IMR-90 (cell line): ENCODE results near the gene DUOX1. TPM values are rescaled to one million over a fixed set of nuclear protein-coding genes. Genes with fewer than 3 reads are reported as not detected.

ENCODE experiments used
- ATAC-seq: fragments of 200-7000 bp; cut with Tn5 transposase; 2 replicates; pipeline ENCODE4 v1.9.1; 2020; ENCODE audit warnings: low read depth, mild to moderate bottlenecking, moderate library complexity
- BruUV-seq: library from RNA; stranded (reverse); fragments of 400-500 nt; replicated peaks from 2 replicates; lab custom pipeline; 2021; lab: Mats Ljungman, UMichigan
- CTCF ChIA-PET: fragments of 300-600 bp; formaldehyde crosslinking; extraction: SDS; loops from one replicate; lab custom pipeline; 2021; ENCODE audit warnings: antibody characterized with exemption; lab: Yijun Ruan, JAX
- POLR2A ChIA-PET: fragments of 300-600 bp; sonication (Branson Sonifier 250); formaldehyde crosslinking; loops from one replicate; lab custom pipeline; 2022; ENCODE audit warnings: antibody characterized with exemption; ENCODE audit not compliant: unreplicated experiment; lab: Charles Lee
- DNase-seq: peaks from one replicate; pipeline ENCODE4 v3.0.0; 2013
- H2AFZ ChIP-seq: replicated peaks from 2 replicates; pipeline ENCODE3; 2013; ENCODE audit warnings: low read length, mild to moderate bottlenecking; ENCODE audit not compliant: poor library complexity
- H2AK5ac ChIP-seq: 2 replicates; pipeline ENCODE4 v1.6.1; 2013; ENCODE audit warnings: low read depth, low read length, inconsistent platforms
- H2AK9ac ChIP-seq: replicated peaks from 2 replicates; pipeline ENCODE3; 2013; ENCODE audit warnings: mild to moderate bottlenecking, low read depth, low read length, moderate library complexity; ENCODE audit not compliant: poor library complexity
- H2BK120ac ChIP-seq: 2 replicates; pipeline ENCODE4 v1.6.1; 2013; ENCODE audit warnings: low read depth, low read length, inconsistent platforms
- H2BK15ac ChIP-seq: 3 replicates; pipeline ENCODE4 v1.6.1; 2013; ENCODE audit warnings: low read depth, low read length, inconsistent platforms
- H2BK20ac ChIP-seq: 2 replicates; pipeline ENCODE4 v1.6.1; 2013; ENCODE audit warnings: low read depth, mild to moderate bottlenecking, inconsistent platforms, low read length, moderate library complexity
- H2BK5ac ChIP-seq: 2 replicates; pipeline ENCODE4 v1.6.1; 2013; ENCODE audit warnings: mild to moderate bottlenecking, low read depth, low read length, inconsistent platforms; ENCODE audit not compliant: poor library complexity, severe bottlenecking
- H3K14ac ChIP-seq: replicated peaks from 2 replicates; pipeline ENCODE4 v1.6.1; 2013; ENCODE audit warnings: low read depth, low read length, inconsistent platforms
- H3K18ac ChIP-seq: 2 replicates; pipeline ENCODE4 v1.6.1; 2013; ENCODE audit warnings: low read depth, low read length, control low read depth
- H3K23ac ChIP-seq: 2 replicates; pipeline ENCODE4 v1.6.1; 2013; ENCODE audit warnings: low read depth, low read length, inconsistent platforms
- H3K27ac ChIP-seq: 2 replicates; pipeline ENCODE4 v1.5.1; 2013; ENCODE audit warnings: mild to moderate bottlenecking, control low read depth, low read length; ENCODE audit not compliant: insufficient read depth
- H3K27me3 ChIP-seq: 2 replicates; pipeline ENCODE4 v1.6.1; 2013; ENCODE audit warnings: low read length; ENCODE audit not compliant: control insufficient read depth, insufficient read depth
- H3K36me3 ChIP-seq: 2 replicates; pipeline ENCODE4 v1.6.1; 2013; ENCODE audit warnings: low read length, mixed read lengths; ENCODE audit not compliant: control insufficient read depth, insufficient read depth
- H3K4ac ChIP-seq: 2 replicates; pipeline ENCODE4 v1.6.1; 2013; ENCODE audit warnings: low read depth, low read length, inconsistent platforms
- H3K4me1 ChIP-seq: 2 replicates; pipeline ENCODE4 v1.6.1; 2013; ENCODE audit warnings: low read length, mixed read lengths; ENCODE audit not compliant: control insufficient read depth, insufficient read depth
- H3K4me2 ChIP-seq: 2 replicates; pipeline ENCODE4 v1.6.1; 2013; ENCODE audit warnings: low read depth, mild to moderate bottlenecking, control low read depth, low read length, moderate library complexity
- H3K4me3 ChIP-seq: 2 replicates; pipeline ENCODE4 v1.5.1; 2013; ENCODE audit warnings: low read depth, mild to moderate bottlenecking, control low read depth, low read length, moderate library complexity; ENCODE audit not compliant: insufficient read depth
- H3K56ac ChIP-seq: 2 replicates; pipeline ENCODE4 v1.6.1; 2013; ENCODE audit warnings: low read length, inconsistent platforms; ENCODE audit not compliant: insufficient read depth; ENCODE audit errors: extremely low read depth
- H3K79me1 ChIP-seq, 2 experiments: 2 replicates each; pipeline ENCODE4 v1.6.1; 2013; ENCODE audit warnings: low read length in 2 of 2, inconsistent platforms in 1 of 2, low read depth in 1 of 2
- H3K9ac ChIP-seq: 2 replicates; pipeline ENCODE4 v1.6.1; 2013; ENCODE audit warnings: low read depth, low read length, control low read depth
- H3K9me1 ChIP-seq: 2 replicates; pipeline ENCODE4 v1.6.1; 2013; ENCODE audit warnings: low read length, inconsistent platforms; ENCODE audit not compliant: insufficient read depth
- H3K9me3 ChIP-seq: 2 replicates; pipeline ENCODE4 v1.6.1; 2013; ENCODE audit warnings: low read length; ENCODE audit not compliant: control insufficient read depth, insufficient read depth
- H4K20me1 ChIP-seq: 2 replicates; pipeline ENCODE4 v1.6.1; 2013; ENCODE audit warnings: low read length, inconsistent platforms; ENCODE audit not compliant: insufficient read depth
- H4K5ac ChIP-seq: 2 replicates; pipeline ENCODE4 v1.6.1; 2013; ENCODE audit warnings: mild to moderate bottlenecking, low read depth, low read length, control low read depth
- H4K8ac ChIP-seq, 2 experiments: 2 replicates each; pipeline ENCODE4 v1.6.1; 2013; ENCODE audit warnings: low read depth in 2 of 2, low read length in 2 of 2, control low read depth in 1 of 2, inconsistent platforms in 1 of 2
- H4K91ac ChIP-seq: 2 replicates; pipeline ENCODE4 v1.6.1; 2013; ENCODE audit warnings: low read depth, low read length, inconsistent platforms; ENCODE audit not compliant: insufficient read depth
- CEBPB ChIP-seq: IDR thresholded peaks from 2 replicates; pipeline ENCODE4 v1.6.1; 2012; ENCODE audit warnings: low read depth, low read length, improper control_type of control experiment
- ELK1 ChIP-seq: fragments of 150-350 bp; IDR thresholded peaks from 2 replicates; pipeline ENCODE4 v1.6.1; 2016; ENCODE audit warnings: low read depth, mild to moderate bottlenecking, low read length, moderate library complexity, borderline replicate concordance
- MAFK ChIP-seq: IDR thresholded peaks from 2 replicates; pipeline ENCODE4 v1.6.1; 2012; ENCODE audit warnings: low read depth, low read length, improper control_type of control experiment
- NFE2L2 ChIP-seq: fragments of 150-350 bp; IDR thresholded peaks from 2 replicates; pipeline ENCODE4 v1.6.1; 2016; ENCODE audit warnings: low read depth, mild to moderate bottlenecking, low read length
- POLR2A ChIP-seq: IDR thresholded peaks from 2 replicates; pipeline ENCODE4 v1.6.1; 2012; ENCODE audit warnings: mild to moderate bottlenecking, low read depth, low read length
- RCOR1 ChIP-seq: IDR thresholded peaks from 2 replicates; pipeline ENCODE4 v1.6.1; 2012; ENCODE audit warnings: mild to moderate bottlenecking, low read length, improper control_type of control experiment; ENCODE audit not compliant: insufficient replicate concordance
- WGBS, 2 experiments: methylation state at CpG; one replicate each; pipeline versions ENCODE4 v1.1.5 to v1.1.7; 2013; ENCODE audit warnings: missing lambda C conversion rate in 2 of 2; ENCODE audit not compliant: insufficient read length in 1 of 2; ENCODE audit errors: extremely low coverage in 2 of 2; 5-methylcytosine and 5-hydroxymethylcytosine counted together
- dilution Hi-C: fragments of 300-500 bp; cut with HindIII; formaldehyde crosslinking; loops from one replicate; pipeline ENCODE4 v1.14.3; 2018; ENCODE audit warnings: low sequenced_read_pairs; ENCODE audit not compliant: unreplicated experiment
- in situ Hi-C: fragments of 300-500 bp; cut with MboI; formaldehyde crosslinking; loops from 3 replicates; pipeline ENCODE4 v1.14.3; 2019; ENCODE audit warnings: low sequenced_read_pairs, inconsistent platforms, mixed read lengths
- intact Hi-C: fragments of 100-400 bp; cut with micrococcal nuclease; formaldehyde crosslinking; loops from 2 replicates; pipeline ENCODE4 v1.10.0; 2022
- polyA plus RNA-seq, 3 experiments: library from polyadenylated mRNA; depleted of rRNA; stranded (reverse); fragments of >200 nt; gene quantifications; 2 replicates each; pipeline ENCODE4 v1.2.3, GENCODE V29; 2012; ENCODE audit warnings: low replicate concordance in 1 of 3
- total RNA-seq: library from RNA; depleted of rRNA; stranded (reverse); fragments of >200 nt; gene quantifications from 2 replicates; pipeline ENCODE4 v1.2.3, GENCODE V29; 2012
- TF ChIP-seq, protein P1 (sequence below): conservative IDR thresholded peaks from 2 replicates; pipeline ENCODE4 v1.5.1; 2012; ENCODE audit warnings: mild to moderate bottlenecking, low read depth, low read length, improper control_type of control experiment
- TF ChIP-seq, protein P2 (sequence below): fragments of 150-350 bp; IDR thresholded peaks from 2 replicates; pipeline ENCODE4 v1.6.1; 2017; ENCODE audit warnings: mild to moderate bottlenecking, antibody characterized with exemption, low read length, low read depth

Gene DUOX1
- total and polyA plus RNA-seq, 2 of the 4 experiments (the other 2 are of a cell fraction): not detected

DNA sequence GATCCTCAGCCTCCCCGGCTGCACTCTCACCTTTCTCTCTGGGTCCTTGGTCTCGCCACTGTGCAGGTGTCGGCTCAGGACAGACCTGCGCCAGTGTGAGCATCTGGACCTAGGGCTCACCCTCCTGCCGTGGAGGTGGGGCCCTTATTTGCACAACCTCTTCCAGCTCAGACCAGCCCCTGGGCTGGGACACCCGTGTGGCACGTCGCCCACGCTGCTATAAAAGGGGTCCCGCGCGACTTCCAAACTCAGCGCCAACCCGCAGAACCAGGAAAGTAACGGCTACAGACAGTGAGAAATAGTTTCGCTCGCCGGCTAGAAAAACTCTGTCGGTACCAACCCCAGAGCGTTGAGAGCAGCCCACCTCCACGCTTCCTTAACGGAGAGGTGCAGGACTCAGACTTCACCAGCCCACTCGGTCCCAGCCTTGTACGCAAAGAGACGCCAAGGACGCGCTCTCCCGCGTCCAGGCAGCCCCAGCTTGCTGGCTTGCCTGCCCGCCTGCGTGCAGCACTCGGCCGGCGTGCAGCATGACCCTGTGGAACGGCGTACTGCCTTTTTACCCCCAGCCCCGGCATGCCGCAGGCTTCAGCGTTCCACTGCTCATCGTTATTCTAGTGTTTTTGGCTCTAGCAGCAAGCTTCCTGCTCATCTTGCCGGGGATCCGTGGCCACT is 15.6 kb upstream of the DUOX1 start, which contains the start of the genes DUOX2 and DUOXA2:
TSS of gene DUOX2 (minus strand) at position 97 of the 675 bp plus-strand sequence. CDS start 761 bp downstream, outside the sequence.
TSS of gene DUOXA2 (plus strand) at position 251 of the 675 bp plus-strand sequence. CDS start at position 531, 280 bp downstream.
- DNase-seq: no peak
- Histone ChIP-seq H2AFZ (peak within 1 kb of the TSS; percentile 67), H3K27me3 (peaks cover 80% of the 10 kb centered on the region), H3K56ac (no peak within 1 kb of the TSS), H2AK5ac (no peak within 1 kb of the TSS), H3K79me1 (no peaks in the 10 kb centered on the region), H2BK20ac (no peak within 1 kb of the TSS), H2AK9ac (no peak within 1 kb of the TSS), H3K4me3 (no peak within 1 kb of the TSS), H3K18ac (no peak within 1 kb of the TSS), H2BK15ac (no peak within 1 kb of the TSS), H3K4ac (no peak within 1 kb of the TSS), H3K36me3 (no peaks in the 10 kb centered on the region), H4K91ac (no peak within 1 kb of the TSS), H2BK5ac (no peak within 1 kb of the TSS), H3K9ac (no peak within 1 kb of the TSS), H4K5ac (no peak within 1 kb of the TSS), H3K4me1 (no peaks in the 10 kb centered on the region; the same call in 1 of the 2 replicates), H2BK120ac (no peak within 1 kb of the TSS), H3K9me3 (no peaks in the 10 kb centered on the region), H4K8ac (no peak within 1 kb of the TSS), H3K9me1 (no peaks in the 10 kb centered on the region), H3K4me2 (peak within 1 kb of the TSS; percentile 54; the same call in 1 of the 2 replicates), H3K23ac (no peak within 1 kb of the TSS), H3K27ac (no peak within 1 kb of the TSS), H3K14ac (no peak within 1 kb of the TSS), H4K20me1 (no peaks in the 10 kb centered on the region)
- no peak for TF ChIP-seq POLR2A
- no peak for TF ChIP-seq MAFK
- TF ChIP-seq, protein P1, sequence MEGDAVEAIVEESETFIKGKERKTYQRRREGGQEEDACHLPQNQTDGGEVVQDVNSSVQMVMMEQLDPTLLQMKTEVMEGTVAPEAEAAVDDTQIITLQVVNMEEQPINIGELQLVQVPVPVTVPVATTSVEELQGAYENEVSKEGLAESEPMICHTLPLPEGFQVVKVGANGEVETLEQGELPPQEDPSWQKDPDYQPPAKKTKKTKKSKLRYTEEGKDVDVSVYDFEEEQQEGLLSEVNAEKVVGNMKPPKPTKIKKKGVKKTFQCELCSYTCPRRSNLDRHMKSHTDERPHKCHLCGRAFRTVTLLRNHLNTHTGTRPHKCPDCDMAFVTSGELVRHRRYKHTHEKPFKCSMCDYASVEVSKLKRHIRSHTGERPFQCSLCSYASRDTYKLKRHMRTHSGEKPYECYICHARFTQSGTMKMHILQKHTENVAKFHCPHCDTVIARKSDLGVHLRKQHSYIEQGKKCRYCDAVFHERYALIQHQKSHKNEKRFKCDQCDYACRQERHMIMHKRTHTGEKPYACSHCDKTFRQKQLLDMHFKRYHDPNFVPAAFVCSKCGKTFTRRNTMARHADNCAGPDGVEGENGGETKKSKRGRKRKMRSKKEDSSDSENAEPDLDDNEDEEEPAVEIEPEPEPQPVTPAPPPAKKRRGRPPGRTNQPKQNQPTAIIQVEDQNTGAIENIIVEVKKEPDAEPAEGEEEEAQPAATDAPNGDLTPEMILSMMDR: no peak
- TF ChIP-seq NFE2L2: no peak
- no peak for TF ChIP-seq CEBPB
- TF ChIP-seq, protein P2, sequence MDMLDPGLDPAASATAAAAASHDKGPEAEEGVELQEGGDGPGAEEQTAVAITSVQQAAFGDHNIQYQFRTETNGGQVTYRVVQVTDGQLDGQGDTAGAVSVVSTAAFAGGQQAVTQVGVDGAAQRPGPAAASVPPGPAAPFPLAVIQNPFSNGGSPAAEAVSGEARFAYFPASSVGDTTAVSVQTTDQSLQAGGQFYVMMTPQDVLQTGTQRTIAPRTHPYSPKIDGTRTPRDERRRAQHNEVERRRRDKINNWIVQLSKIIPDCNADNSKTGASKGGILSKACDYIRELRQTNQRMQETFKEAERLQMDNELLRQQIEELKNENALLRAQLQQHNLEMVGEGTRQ: no peak
- TF ChIP-seq RCOR1: no peak
- no peak for TF ChIP-seq ELK1
- dilution Hi-C loops: no loop called here
- no TSS peak for BruUV-seq
- ATAC-seq: peak; percentile 16; the same call in 1 of the 2 replicates
- POLR2A ChIA-PET: no interaction called here
- WGBS, 2 experiments: 4% methylated on average over 21 of the region's 42 CpGs; no CpG with 5 or more reads in 1 of the 2 experiments
- intact Hi-C loops: no loop called here
- CTCF ChIA-PET: no interaction called here
- in situ Hi-C loops: no loop called here
